Activated T-helper 9 cell treated with anti-CD3 and anti-CD28 coated beads, Interleukin-2, amount 50 U/mL, for 16 hours (primary cell): ENCODE results near the gene CDK15.
A peak's percentile ranks its signal among the peaks of the same experiment; 100 is the strongest.
"Not testable (repeated sequence)": the region's sequence is repeated elsewhere in the genome, so short reads cannot be mapped to it uniquely, and the experiment has no call there.

Experiments
- DNase-seq: peaks from one replicate; pipeline ENCODE4 v3.0.0-alpha.2; 2020; ENCODE audit warnings: low read depth

The CDK15 gene

DNA sequence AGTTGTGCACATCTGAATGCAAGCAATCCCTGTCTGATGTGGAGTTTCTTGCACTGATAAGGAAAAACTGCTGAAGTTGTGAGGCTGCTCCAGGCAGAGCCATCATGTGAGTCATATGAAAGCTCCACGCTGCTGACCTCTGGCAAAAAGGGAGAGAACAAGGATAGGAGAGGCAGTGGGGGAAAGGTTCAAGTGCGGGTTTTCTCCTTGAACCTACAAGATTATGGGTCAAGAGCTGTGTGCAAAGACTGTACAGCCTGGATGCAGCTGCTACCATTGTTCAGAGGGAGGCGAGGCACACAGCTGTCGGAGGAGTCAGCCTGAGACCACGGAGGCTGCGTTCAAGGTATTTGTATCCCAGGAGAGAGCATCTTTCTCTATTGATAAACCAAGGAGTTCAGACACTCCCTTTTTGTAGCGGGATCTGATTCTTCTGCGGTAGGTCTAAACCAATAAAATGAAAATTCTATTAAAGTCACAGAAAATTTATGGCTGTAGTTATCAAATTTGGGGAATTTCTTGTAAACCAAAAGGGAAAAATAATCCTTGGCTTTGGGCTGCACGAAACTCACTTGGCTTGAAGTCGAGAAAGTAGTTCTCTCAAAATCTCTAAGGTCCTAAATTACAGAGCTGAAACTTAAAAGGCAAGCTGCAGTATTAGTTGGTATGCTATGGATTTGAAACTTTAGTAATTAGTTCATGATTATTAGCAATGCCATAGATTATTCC lies at the start of gene CDK15:
Gene CDK15, plus strand, starts transcription at position 96 of the 729 bp plus-strand sequence. Its CDS starts 128 bp downstream, at position 224.
- no peak for DNase-seq

DNA sequence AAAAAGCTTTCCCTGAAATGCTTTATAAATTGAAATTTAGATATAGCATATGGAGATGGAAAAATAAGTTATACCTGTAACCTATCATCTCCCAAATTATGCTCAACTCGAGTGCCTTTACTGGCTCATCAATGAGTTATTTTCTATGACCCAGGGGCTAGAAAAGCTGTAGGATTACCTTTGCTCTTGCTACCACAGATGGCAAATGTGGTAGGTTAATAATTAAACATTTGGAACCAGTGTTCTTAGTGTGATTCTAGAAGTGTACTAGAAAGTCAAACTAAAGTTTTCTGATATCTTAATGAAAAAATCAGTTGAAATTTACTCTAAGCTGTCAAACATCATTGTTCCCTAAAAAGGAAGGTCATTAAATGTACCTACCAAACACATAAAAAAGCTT lies 48.1 kb upstream of the CDK15 start:
- DNase-seq = no peak

DNA sequence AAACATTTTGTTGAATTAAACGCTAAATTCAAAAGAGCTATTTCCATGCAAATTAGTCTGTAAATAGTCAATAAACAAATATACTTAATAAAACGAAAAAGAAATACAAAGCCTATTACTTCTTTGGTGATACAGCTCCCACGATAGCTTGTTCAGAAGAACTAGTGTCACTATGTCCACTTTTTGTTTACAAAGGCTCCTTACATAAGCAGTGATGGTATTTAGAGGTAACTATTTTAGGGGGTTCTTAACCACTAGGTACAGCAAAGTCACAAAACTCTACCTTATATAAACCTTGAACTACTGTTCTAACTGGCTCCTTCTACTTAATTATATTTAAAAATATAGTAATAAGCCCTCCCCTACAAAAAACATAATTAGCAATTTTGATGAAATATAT lies 47.5 kb upstream of the CDK15 start:
- DNase-seq = no peak

DNA sequence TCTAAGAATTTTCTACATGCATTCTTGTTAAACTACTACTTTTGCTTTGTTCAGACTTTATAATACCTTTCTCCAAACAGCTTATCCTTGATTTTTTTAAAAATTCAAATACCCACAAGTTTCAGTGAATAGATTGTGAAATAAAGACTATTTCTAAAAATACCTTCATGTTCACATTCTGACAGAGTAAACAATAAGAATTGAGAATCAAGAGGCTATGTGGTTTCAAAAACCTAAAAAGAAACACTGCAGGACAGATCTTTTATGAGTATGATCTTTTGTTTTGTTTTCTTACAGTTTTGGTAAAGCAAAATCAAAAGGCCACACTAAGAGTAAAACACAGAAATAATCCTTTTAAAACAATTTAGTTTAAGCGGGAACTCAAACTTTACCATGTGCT lies 46.8 kb upstream of the CDK15 start:
- DNase-seq = no peak

DNA sequence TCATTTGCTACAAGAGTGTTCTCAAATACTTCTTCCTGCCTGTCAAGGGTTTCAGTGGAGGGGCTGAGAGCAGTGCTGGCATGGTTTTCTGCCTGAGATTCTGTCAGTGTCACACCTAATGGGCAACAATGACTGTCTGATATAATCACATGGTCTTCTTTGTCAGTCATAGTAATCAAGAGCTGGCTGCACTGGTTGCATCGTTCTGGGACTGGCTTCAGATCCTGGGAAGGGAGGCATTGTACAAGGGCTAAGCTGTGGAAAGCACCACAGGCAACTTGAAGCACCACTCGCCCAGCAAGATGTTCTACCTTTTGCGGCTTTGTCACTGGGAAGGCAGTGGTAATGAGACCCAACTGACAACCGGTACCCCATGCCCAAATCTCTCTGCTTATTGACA lies 45.2 kb upstream of the CDK15 start:
- no peak for DNase-seq

DNA sequence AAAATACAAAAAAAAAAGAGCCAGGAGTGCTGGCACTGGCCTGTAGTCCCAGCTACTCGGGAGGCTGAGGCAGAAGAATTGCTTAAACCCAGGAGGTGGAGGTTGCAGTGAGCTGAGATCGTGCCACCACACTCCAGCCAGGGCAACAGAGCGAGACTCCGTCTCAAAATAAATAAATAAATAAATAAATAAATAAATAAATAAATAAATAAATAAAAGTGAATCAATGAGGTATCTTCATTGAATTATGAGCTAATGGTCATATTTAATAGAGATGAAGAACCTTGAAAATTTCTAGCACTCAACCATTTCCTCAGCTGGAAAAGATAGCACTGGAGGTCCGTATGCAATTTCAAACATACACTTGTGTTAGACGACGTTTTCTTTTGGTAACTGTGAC lies 41.9 kb upstream of the CDK15 start:
- not testable (repeated sequence) for DNase-seq

DNA sequence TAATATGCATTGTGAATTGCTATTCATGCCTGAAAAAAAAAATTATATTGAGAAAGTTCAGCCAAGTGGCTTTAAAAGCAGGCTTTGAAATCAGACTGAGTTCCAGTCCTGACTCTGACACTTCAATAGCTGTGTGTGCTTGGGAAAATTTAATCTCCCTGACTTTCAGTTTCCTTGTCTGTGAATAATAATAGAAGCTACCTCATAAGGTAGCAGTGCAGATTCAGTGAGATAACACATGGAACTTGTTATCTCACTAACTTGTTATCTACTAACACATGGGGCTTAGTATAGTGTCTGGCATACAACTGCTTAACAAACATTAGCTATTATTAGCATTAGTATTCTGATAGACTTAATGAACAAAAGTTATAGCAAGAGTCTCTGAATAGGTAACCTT lies 40.5 kb upstream of the CDK15 start:
- DNase-seq = no peak

DNA sequence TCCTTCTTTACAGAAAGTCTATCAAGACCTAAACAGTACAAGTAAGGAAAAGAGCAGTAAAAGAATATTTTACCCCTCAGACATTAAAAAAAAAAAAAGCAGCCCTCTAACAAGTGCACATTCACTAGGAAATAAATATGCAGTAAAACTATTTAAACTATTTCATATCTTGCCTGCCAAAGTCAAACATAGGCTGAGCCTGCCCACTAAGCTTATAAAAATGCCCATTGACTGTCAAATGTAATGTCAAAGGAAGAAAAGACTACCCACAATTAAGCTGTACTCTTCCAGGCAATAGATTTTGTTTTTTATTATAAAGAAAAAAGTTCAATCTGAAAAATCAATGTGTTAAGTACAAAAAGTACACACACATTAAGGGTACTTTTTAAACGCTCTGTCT lies 37.4 kb upstream of the CDK15 start:
- no peak for DNase-seq

DNA sequence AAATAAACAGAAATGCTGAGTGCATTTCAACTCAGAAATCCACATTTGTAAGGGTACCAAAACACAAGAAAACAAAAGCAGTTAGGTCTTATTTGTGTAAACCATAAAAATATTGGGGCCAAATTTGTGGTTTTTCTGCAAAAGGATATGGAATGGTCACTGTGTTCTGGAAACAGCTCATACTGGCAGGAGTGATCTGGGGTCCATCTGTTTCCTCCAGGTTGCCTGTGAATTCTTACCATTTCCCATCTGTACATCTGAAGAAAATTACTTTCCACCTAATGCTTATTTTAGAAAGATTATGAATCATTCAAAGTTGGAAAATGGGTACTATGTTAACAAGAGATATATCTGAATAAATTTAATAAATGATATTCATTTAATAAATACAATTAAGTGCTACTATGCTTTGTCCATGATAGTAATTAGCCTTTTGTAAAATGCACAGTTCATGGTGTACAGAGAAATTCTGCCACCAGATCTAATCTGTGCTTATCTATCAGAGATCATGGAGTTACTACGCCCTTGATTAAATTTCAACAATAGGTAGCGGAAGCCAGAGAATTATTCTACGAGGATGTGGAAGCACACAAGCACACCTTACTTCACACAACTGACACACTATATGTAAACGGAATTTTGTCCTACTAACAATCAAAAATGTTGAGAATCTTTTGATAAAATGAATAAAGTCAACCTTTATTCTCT lies 36.5 kb upstream of the CDK15 start:
- no peak for DNase-seq

DNA sequence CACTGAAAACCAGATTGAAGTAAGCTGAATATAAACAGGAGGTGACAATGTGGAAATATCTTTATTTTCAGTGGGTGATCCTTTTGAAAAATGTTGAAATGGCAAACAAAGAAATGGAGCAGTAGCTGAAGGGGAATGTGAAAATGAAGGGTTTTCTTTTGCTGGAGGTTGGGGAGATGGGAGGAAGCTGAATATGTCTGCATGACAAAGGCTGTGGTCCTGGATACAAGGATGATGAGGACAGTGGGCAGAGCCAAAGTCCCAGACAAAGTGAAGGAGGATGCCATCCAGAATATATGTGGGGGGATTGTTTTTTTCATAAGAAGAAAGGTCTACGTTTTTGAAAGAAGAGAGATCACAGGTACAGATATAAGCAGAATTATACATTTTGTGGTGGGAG lies 32.3 kb upstream of the CDK15 start:
- DNase-seq = no peak

DNA sequence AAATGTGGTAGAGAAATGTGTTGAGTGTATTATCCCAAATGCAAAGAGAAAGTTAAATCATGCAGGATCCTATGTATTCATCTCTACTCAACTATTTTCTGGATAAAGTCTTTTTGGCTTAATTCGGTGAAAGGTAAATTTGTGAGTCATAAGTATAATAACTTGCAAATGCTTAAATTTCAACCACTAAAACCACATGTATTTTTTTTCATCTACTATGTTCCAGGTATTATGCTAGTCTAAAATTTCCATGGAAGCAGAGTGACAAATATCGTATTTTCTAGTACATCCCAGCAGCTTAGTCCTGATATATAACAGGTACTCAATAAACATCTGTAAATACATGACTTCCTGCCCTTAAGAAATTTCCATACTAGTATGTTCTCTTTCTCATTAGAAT lies 31.8 kb upstream of the CDK15 start:
- DNase-seq = no peak

DNA sequence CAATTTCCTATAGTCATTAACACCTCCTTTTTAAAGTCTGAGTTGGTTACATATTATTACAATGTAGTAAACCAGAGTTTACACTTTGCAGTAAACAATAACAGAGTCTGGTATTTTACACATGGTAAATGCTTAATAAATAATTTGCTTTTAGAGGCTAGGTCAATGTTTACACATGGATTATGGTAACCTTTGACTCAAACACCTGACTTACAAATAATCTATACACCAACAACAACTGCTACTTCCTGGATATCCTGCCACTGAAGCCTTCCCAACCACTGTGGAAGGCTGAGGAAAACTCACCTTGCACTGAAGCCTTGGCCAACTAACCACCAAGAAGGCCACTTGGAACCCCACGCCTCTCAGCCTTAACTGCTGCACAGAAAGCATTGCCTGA lies 31.0 kb upstream of the CDK15 start:
- no peak for DNase-seq

DNA sequence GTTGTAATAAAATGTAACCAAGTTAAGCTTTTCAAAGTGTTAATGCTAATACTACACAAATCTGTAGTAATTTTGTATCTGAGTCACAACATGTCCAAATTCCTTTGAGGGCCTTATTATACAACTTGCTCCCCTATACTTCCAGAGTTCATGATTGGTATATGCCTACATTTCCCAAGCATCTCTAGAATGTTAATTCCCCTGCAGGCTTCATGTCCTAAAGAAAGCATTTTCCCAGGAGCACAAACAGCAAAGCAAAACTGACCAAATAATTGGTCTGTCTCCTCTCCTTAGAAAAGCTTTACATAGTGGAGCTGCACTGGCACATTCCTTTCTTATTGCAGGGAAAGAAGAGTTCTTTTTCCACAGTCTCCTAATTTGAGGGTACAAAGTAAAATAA lies 29.3 kb upstream of the CDK15 start:
- no peak for DNase-seq

DNA sequence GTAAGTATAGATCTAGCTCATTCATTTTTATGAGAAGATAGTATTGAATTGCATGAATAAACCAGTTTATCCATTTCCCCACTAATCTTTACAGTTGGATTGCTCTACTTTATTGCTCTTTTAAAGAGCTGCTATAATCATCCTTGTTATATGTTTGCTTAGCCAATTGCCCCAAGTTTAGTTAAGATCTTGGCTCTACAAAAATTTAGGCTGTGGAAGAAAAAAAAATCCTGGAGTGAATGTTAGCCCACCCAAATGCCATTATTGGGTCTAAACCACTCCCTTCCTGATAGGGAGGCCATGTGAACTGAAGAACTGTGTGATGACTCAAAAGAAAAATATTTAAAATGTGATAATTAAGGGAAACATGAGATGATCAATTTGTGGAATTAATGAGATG lies 28.5 kb upstream of the CDK15 start:
- DNase-seq = no peak

DNA sequence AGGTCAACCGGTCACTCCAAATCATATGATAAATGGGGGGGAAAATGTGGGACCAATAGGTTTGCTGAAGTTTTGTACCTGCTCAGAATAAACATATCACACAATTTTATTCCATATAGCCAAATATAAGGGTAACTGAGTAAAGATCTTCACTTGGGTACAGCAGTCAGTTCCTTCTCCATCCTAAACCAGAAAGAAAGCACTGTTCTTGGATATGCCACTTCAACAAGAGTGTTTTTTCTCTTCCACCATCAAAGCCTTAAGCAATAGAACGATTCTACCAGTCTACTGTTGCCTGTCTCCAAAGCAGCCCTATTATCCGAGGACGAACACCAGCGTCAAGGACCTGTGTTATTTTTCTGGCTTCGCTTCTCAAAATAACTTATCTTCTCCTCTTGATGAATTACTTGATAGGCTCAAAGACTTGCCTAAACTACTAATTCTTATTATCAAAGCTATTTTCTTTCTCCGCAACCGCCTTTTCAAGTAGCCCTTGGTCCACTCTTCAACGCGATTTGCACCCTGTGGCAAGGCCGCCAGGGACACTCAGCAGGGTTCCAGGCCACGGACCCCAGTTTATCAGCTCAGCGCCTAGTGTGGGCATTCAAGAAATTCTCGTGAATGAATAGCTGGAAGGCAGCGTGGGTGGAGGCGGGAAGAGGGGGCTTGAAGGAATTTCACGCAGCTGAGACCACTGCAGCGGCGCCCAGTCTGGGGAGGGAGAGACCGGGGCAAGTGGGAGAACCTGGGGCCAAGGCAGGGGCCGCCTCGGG lies 26.2 kb upstream of the CDK15 start:
- no peak for DNase-seq

DNA sequence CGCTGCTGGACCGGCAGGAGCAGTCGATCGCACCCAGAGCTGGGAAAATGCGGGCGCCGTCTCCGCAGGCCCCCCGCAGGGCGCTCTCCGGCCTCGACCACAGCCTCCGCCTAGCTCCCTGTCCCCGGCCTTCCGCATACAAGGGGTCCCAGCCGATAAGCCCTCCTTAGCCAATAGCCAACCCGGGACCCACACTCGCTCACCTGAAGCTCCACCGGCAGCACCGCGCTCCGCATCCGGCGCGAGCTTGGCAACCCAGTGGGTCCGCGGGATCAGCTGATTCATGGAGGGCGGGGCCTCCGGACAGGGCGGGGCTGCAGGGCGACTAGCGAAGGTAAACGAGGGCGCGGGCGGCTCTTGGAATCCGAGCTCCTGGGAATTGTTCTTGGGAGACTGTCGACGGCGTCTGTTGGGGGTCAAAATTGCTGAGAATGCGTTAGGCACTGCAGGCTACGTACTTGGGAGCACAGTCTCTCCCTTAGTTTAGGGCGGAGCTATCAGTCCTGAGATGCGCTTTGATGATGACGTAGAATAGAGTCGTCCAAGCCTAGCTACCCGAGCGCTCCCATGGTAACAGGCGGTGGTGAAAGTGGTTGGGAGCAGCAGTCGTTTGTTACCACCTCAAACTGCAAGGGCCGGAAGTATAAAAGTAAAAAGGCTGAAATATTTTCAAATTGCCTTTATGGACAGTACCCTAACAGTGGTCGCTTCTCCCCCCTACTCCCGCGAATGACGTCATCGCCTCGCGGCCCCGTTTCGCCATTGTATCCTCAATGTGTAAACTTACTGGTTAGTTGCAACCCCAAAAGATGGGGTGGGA lies 25.5 kb upstream of the CDK15 start, which contains the start of gene ALS2:
Gene ALS2, minus strand, starts transcription at position 260 of the 820 bp plus-strand sequence. CDS start 12,048 bp downstream, outside the sequence.
- DNase-seq = peak; percentile 87

DNA sequence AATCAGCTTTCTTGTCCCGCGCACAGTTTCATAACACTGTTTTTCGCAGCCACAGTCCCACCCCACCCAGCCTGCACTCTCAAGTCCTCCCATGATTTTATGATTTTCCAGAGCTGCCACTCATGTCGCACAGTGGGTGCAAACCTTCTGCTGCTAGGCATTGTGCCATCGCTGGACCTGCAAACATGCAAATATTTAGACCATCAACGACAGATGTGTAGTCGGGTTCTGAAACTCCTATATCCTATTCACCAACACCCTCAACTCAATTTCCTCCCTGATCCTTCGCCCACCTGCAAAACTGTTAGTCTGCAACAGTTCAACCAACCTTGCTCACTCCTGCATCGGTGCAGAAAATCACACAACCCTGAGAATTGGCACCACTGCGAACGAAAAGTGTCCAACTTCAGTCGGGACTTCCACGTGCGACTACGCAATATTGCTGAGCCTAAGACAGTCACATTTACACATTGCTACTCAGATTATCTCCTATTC lies 24.7 kb upstream of the CDK15 start:
- DNase-seq = no peak

DNA sequence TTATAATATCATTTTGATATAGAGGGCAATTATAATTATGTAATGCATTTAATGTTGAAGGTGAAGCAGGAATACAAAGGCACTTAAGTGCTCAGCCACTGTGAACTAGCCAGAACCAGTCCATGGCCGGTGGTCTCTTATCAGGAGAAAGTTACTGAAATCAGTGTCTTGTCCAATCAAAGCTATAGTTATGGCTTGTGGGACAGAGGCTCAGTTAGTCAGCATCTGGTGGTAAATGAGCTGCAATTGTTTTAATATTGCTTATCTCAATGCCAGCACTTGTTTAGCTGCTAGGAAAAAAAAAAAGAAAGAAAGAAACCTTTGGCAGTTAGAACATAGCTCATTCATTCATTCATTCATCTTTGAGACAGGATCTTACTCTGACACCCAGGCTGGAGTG lies 21.8 kb upstream of the CDK15 start:
- DNase-seq = no peak

DNA sequence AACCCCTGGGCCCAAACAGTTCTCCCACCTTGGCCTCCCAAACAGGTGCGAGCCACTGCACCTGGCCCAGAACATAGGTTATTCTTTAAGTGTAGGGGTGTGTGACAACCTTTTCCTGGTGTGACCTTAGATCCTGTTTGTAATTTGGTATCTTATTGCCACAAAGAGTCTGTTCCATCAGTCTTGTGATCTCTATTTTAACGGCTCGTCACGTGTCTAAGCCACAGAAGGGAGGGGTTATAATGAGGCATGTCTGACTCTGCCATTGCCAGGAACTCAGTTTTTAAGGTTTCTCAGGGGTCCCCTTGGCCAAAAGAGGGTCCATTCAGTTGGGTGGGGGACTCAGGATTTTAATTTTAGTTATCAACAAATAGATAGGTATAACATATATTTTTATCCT lies 21.2 kb upstream of the CDK15 start:
- DNase-seq = no peak

DNA sequence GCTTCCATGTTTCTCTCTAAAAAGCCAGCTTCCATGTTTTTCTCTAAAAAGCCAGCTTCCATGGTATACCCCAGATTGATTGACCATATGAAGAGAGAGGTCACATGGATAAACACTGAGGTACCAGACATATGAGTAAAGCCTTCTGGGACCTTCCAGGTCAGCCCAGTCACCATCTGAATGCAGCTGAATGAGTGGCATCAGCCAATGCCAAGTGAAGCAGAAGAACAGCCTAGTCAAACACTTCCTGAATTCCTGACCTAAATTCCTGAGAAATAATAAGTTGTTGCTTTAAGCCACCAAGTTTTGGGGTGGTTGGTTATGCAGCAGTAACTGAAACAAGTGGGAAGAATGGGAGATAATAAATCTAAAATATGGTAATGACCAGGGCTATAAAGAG lies 19.9 kb upstream of the CDK15 start:
- no peak for DNase-seq

DNA sequence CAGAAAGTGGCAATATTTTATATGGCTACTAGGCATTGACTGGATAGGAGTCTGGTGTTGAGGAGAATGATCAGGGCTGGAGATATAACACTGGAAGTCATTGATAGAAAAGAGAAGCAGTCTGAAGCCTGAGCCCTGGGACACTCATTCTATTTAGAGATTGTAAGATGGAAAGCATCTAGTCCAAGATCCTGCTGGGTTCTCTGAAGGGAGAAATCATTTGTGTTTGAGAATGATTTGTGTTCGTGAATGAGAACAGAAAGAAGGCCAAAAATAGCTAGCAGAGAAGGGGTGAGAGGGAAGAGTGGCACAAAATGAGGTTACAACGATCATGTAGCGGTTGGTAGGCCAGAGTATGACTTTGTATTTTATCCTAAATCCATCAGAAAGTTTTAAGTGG lies 18.0 kb upstream of the CDK15 start:
- DNase-seq = no peak

DNA sequence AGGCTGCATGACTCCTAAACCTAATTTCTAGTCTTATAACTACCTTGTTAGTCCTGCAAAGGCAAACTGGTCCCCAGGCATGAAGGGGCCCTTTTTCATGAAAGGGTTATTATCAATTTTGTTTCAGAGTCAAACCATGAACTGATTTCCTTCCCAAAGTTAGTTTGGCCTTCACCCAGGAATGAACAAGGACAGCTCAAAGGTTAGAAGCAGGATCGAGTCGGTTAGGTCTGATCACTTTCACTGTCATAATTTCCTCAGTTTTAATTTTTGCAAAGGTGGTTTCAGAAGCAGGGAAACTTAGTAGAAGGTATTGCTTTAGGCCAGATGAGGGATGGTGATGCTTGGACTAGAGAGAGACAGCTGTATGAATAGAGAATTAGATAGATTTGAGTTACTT lies 16.9 kb upstream of the CDK15 start:
- no peak for DNase-seq
